Measurements from ENCODE around the gene NRXN3. TPM values are rescaled to one million over a fixed set of nuclear protein-coding genes. Genes with fewer than 3 reads are reported as not detected.
A peak's percentile ranks its signal among the peaks of the same experiment; 100 is the strongest.

Gene NRXN3
- total RNA-seq, 1 donor from 2014 or later: 1.0 TPM

DNA sequence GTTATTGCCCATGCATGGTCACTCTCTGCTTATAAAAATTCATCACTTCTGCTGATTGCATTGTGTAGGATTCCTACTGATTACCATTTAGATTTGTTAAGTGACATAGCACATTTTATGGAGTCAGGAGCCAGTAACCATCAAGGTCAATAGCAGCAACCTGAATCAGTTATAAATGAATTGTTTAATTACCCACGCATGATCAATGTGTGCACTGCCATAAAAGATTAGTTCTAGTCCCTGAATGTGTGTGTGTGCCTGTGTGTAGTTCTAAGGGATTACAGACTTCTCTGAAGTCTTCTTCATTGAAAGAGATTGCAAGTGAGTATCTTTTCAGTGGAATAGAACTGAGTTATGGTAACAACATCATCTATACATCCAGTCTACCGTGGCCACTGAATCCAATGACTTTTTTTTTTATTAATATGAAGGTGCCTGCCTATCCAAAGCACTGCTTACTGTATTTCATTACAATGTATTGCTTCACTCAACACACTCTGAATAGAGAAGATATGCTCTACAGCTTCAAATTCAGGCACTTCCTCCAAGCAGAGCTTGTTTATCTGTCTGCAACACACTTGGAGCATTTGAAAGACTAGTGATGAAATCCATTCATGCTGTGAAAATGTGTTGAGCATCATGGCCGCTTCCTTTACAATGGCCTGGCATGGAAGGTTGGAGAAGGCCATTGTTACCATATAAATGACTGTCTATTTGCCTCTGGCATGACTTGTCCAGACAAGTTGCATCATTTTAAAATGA lies 1659.4 kb downstream of the NRXN3 start:
- ATAC-seq (no peak), DNase-seq (no peak)
- intact Hi-C loops (cut with micrococcal nuclease): no loop called here

DNA sequence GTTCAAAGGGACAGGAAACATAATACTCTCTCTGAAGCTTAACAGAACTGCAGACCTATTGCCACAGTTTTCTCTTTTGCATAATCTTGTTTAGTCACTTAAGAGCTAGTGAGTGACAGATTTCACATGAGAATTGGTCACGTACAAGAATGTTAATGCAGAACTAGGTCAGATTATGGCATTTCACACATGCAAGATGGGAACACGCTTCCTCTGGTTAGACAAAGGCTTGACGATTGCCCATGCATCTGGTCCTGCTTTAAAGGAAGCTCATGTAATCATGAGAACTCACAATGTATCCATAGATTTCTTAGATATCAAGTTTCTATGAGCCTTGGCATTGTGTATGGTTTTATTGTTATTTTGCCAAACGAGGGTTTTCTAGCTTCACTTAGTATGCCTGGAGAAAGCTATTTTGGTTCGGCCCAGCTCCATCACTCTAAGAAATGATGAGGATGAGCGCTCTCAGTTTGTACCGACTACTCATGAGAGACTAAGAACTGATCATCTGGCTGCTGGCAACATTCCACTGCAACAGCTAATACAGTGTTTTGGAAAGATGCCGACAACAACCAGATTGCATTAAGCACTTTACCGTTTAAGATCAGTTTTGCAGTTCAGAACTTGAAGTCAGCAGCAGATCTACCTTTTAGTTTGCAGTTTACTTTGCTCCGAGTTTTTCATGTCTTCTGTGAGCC lies 1661.2 kb downstream of the NRXN3 start:
- no peak for ATAC-seq
- intact Hi-C loops (cut with micrococcal nuclease): no loop called here
- DNase-seq: no peak

DNA sequence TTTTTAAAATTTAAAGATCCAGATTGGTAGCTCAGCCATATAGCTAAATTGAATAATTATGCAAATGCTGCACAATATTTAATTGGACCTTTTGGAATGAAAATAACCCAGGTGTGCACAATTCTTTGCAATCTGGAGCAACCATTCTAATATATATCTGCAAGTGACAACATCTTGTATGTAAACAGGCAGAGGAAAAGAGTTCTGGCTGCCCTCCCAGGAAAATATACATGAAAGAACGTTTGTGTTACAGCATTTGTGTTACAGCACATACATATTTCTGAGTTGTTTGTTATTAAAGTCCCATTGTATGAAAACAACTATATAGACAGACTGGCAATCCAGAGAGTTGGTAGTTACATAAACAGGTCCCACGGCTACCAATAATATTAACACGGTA lies 1663.6 kb downstream of the NRXN3 start:
- DNase-seq (no peak), ATAC-seq (no peak)
- intact Hi-C loops (cut with micrococcal nuclease): no loop called here

DNA sequence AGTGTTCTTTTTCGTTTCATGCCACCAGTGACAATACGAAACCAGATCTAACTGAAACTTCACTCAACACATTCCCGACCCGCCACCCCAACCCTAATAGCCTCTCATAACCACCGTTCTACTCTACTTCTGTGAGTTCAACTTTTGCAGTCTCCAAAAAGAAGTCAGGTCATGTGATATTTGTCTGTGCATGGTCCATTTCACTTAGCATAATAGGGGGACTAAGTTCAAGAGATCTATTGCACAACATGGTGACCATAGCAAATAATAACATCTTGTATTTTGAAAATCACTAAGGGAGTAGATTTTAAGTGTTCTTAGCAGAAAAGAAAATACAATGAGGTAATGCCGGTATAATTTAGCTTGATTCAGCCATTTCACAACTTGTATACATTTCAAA lies 1664.7 kb downstream of the NRXN3 start:
- DNase-seq (no peak), ATAC-seq (no peak)
- intact Hi-C loops (cut with micrococcal nuclease): no loop called here

DNA sequence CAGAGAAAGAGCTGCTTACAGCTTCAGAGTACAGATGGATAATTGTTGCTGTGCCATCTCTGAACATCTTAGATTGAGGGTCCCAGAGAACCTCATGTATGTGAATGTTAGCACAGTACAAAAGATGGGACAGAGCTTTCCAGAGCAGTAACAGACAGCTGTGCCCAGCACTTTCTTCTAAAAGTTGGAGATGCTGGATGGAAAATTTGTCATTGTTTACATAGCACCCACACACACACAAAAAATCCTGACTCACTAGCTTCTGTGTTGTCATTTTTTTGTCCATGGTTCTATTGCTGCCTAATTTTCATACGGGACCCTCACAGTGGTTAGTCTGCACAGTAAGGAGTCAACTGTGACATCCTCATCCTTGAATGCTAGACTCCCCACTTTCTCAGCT lies 1666.4 kb downstream of the NRXN3 start:
- intact Hi-C loops (cut with micrococcal nuclease): no loop called here
- DNase-seq (no peak), ATAC-seq (no peak)

DNA sequence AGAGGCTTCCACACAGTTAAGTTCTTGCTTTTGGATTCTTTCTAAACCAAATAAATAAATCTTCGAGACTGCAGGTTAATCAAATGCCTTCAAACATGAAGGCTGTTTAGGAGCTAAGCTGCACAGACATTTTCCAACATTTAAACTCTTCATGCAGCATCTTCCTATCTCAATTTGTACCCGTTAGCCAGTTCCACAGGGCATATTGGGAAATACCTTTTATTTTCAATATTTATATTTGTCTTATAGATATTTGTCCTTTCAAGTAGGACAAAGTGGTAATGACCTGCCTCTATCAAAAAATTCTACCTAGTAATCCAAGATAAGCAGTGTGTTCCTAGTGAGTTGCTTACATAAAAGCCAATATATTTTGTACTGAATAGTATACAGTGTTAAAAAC lies 1667.5 kb downstream of the NRXN3 start:
- DNase-seq (no peak), ATAC-seq (no peak)
- intact Hi-C loops (cut with micrococcal nuclease): no loop called here

DNA sequence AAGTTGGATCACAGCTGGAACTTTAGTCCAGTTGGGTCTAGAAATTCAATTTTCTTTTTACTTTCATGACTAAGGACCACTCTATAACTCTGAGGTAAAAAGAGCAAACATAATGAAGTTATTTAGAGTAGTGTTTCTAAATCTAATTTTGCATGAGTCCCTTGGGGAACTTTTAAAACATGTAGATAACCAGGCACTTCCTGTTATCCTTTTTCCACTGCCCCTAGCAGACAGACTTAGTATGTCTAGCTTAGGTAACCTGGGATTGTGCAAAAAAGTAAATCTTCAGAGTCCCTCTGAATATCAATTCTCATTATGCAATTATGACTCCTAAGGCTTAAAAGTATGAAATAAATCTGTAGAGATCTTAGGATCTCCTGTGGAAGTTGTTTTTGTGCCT lies 1669.9 kb downstream of the NRXN3 start:
- intact Hi-C loops (cut with micrococcal nuclease): no loop called here
- no peak for ATAC-seq
- DNase-seq: no peak

DNA sequence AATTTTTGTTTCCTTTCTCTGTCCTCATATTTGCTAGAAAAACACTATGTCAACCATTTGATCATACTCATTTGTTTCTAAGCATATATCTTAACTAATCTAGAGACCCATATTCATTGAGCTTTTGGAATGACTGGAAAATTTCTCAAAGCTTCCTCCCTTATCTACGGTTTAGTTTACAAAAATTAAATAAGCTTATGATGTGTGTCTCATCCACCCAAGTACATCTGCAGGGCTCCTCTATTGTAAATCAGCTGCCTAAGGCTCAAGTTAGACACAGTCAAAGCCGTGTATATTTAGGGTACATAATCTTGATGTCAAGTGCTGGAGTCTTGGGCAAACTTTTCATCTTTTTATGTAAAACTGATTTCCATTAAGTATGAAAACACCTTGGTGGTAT lies 1670.7 kb downstream of the NRXN3 start:
- ATAC-seq (no peak), DNase-seq (no peak)
- intact Hi-C loops (cut with micrococcal nuclease): no loop called here

DNA sequence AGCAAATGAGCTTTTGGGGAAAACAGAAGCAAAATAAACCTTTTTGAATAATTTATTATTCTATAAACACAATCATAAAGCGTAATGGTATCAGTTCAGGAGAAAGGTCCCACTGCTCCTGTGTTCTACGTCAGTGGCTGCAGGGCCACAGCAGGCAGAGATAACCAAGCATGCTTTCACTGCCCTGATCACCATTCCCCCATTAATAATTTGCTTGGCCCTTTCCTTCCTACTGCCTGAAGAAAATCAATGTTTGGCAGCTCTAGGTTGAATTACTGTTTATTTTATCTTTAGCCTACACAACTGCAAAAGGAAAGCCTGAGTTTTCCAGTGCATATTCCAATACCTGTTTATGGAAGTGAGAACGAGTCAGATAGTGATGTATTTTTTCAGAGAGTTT lies 1671.3 kb downstream of the NRXN3 start:
- ATAC-seq (no peak), DNase-seq (no peak)
- intact Hi-C loops (cut with micrococcal nuclease): no loop called here

DNA sequence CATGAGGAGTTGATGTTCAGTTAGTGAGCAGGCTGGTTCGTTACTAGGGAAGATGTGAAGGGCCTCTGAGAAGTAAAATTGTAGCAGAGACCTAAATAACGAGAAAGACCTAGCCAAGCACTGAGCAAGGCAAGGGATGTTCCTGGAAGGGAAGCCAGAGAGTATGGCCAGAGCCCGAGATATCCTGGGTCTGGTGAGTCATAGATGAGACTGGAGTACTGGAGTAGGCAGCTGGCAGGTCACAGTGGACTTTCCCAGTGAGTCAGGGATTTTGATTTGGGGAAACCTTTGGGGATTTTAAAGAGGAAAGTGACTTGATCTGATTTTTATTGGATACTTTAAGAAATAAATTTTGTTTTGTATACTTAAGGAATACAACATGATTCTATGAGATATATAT lies 1672.1 kb downstream of the NRXN3 start:
- DNase-seq (peak; percentile 47), ATAC-seq (peak; percentile 99)
- intact Hi-C loops (cut with micrococcal nuclease): no loop called here

DNA sequence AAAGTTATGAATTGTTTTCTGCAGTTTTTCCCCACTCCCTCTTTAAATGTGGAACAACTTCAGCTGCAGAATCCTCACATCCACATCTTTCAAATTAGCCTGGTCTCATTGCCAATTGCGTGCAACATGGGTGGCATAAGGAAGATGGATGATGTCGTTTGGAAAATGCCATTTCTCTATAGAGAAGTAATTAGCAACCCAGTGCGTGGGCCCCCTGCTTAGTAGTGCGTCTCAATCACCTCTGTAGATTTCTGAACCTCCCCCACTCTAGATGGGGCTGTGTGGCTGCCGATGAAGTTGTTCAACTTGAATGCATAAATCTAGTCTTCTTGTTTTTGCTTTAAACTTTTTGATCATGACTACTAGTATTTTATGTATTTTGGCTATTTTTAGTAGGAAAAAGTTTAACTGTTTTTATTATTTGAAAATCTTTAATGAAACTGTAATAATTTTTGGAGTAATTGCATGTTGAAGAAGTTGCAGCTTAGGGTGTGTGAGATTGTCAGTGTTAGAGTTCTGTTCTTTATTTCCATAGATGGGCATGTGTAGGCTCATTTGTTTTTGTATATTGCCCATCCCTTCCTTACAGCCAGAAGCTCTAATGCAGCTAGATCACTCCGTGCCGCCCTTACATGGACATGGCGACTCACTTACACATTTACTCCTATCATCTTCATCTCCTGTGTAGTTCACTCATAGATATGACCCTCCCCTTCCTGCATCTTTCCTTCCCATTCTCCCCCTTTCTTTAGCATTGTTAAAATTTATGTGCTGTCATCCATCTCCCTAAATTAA lies 1683.0 kb downstream of the NRXN3 start:
- intact Hi-C loops (cut with micrococcal nuclease): no loop called here
- ATAC-seq (no peak), DNase-seq (no peak)

DNA sequence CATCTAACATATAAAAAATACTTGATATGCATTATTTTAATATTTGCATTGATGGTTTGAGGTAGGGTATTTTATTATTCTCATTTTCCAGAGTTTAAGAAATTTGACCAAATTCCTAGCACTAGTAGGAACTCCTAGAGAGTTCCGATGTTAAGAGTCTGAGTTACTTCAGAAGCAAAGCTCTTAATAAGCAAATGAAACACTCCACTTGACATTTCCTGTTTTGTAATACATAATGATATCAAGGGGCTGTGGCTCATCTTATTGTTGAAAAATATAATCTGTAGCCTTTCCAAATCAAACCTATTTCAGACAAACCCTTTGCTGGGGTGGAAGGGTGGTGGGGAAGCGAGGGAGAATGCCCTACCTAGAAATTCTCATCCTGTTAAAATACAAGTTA lies 1685.6 kb downstream of the NRXN3 start:
- DNase-seq: no peak
- intact Hi-C loops (cut with micrococcal nuclease): no loop called here
- peak; percentile 61 for ATAC-seq

DNA sequence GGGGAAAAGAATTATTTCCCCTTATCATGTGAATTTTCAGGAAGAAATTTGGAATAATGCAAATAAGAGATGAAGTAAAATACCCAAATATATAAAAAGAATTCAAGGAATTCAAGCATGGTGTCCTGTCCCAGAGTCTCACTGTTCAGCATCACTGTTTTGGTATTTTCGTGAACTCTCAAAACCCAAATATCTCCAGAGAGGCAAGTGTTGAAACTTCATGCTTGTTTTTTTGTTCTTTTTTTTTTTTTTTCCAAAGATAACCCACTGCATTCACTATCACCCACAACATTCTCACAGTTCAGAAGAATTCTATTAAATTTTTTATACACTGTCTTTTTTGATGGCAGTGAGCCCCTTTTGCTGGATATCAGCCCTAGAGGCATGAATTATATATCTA lies 1686.2 kb downstream of the NRXN3 start:
- intact Hi-C loops (cut with micrococcal nuclease): no loop called here
- peak; percentile 77 for ATAC-seq
- no peak for DNase-seq

DNA sequence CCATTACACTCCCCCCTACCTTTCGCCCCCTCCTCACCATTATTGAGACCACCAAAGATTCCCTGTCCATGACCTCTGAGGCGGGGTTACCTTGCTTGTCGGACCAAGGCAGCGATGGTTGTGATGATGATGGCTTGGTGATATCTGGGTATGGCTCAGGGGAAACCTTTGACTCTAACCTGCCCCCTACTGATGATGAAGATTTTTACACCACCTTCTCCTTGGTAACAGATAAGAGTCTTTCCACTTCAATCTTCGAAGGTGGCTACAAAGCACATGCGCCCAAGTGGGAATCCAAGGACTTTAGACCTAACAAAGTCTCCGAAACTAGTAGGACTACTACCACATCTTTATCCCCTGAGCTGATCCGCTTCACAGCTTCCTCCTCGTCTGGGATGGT lies 1690.9 kb downstream of the NRXN3 start:
- intact Hi-C loops (cut with micrococcal nuclease): no loop called here
- ATAC-seq (no peak), DNase-seq (no peak)

DNA sequence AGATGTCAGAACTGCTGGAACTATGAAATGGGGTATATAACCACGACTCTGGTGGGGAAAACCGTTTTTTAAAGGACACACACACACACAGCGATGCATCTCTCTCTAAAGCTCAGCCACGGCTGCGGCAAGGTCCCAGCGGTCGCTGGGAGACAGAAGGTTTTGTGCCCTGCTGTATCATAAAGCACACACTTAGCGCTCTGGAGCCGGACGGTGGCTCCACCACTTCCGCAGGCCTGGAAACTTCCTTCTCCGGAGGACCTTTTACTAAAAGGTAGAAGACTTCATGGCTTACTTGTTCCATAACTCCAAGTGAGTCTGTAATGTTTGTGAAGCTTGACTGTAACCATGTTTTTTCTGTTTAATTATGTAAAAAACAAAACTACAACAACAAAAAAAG lies 1691.9 kb downstream of the NRXN3 start:
- intact Hi-C loops (cut with micrococcal nuclease): no loop called here
- DNase-seq (no peak), ATAC-seq (no peak)

DNA sequence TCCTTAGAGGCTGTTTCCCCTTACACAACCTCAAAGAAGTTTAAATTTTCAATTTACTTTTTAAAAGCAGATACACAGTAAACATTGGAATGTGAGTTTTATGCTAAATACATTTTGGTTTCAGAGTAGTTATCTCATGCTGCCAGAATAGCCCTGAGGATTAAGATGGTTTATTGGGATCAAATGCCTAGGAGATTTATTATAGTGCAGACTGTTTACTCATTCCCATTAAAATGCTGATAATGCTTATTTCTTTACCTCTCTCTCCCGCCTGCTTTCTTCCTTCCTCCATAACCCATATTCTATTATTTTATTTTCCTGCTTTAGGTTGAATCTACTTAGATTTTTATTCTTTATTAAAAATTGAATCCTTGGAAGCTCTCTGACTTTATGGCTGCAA lies 1701.0 kb downstream of the NRXN3 start:
- ATAC-seq (no peak), DNase-seq (no peak)
- intact Hi-C loops (cut with micrococcal nuclease): no loop called here

DNA sequence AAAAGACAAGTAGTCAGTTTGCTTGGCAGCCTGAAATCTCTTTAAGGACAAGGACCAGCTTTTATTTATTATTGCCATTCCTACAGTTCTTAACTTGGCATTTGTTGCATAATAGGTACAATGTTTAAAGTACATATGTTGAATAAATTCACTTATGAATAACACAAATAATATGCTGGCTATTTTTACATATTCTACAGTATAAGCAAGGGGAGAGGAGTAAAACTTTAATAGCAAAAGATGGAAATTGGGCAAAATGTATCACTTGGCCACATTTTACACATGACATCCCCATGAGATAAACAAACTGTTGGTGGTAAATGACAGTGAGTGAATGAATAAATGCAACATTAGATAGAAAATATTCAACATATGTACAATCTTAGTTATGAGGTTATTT lies 1708.1 kb downstream of the NRXN3 start:
- intact Hi-C loops (cut with micrococcal nuclease): no loop called here

DNA sequence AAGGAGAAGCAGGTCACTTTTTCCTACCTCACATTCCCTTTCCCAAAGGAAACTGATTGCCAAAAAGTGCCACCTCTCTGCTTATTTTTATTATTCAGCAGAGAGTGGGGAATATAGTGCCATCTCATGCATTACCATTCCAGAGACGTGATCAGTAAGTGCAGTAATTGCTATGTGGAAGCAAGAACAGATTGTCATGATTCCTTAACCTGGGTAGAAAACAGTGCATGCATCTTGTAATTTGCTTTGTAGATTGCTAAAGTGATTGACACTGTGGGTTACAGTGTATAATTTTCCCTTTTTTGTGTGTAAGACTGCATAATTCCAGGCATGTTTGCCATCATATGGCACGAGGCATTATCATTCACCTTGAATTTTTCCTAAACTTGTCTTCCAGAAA lies 1708.6 kb downstream of the NRXN3 start:
- intact Hi-C loops (cut with micrococcal nuclease): no loop called here
- ATAC-seq (no peak), DNase-seq (no peak)

More for the DNA sequence above, 1708.1 kb downstream of the NRXN3 start:
- DNase-seq (no peak), ATAC-seq (no peak)

DNA sequence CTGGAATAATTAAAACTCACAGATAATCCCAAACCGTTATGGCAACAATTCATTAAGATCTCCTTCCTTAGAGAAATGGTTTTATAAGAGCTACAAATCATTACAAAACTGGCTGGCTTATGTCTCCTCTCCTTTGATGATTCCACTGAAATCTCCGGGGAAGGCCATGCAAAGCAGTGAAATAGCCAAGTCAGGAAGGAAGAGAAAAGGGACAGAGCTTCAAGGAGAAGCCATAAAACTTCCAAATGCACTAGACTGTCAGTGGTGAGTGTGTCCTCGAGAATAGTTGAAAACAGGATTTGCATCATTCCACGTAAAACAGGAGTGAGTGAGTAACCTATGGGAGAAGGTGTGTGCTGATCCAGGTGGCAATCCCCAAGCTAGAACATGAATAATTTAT lies 1711.1 kb downstream of the NRXN3 start:
- intact Hi-C loops (cut with micrococcal nuclease): no loop called here
- no peak for DNase-seq
- ATAC-seq: no peak

DNA sequence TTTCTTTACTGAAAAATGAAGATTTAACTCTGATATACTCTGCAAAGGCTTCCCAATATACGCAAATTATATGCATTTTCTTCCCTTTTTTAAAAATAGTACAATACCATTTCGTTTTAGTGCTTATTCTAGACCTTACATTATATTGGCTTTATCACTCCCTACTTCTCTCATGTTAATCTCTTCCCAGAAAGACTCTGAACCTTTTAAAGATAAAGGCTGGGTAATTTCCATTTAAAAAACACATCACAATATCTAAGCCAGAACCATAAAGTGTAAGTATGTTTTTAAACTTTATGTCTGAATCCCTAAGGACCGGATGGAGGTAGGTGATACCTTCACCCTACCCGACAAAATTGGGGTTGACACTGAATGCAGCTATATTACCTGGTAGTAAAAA lies 1720.4 kb downstream of the NRXN3 start:
- intact Hi-C loops (cut with micrococcal nuclease): no loop called here
- DNase-seq (no peak), ATAC-seq (no peak)

Measured in left ventricle myocardium superior (tissue), 1 donor.